Hepatocyte (in vitro differentiated cells): Measurements from ENCODE around the gene DBP. TPM values are rescaled to one million over a fixed set of nuclear protein-coding genes. Genes with fewer than 3 reads are reported as not detected.

Experiments used
- DNase-seq: peaks from one replicate; pipeline ENCODE4 v3.0.0-alpha.2; 2016; ENCODE audit warnings: low spot score
- H2AFZ ChIP-seq: fragments of 200-600 bp; sonication (generic); 2 replicates; pipeline ENCODE4 v1.6.0; 2016; ENCODE audit warnings: antibody characterized with exemption, mild to moderate bottlenecking
- H3K27ac ChIP-seq: fragments of 200-600 bp; sonication (generic); 2 replicates; pipeline ENCODE4 v1.5.1; 2016; ENCODE audit warnings: mild to moderate bottlenecking
- H3K27me3 ChIP-seq: fragments of 200-600 bp; sonication (generic); 2 replicates; pipeline ENCODE4 v1.6.1; 2016
- H3K36me3 ChIP-seq: fragments of 200-600 bp; sonication (generic); replicated peaks from 2 replicates; pipeline ENCODE4 v1.5.1; 2016; ENCODE audit warnings: low read depth; ENCODE audit not compliant: insufficient read depth
- H3K4me1 ChIP-seq: fragments of 200-600 bp; sonication (generic); 2 replicates; pipeline ENCODE4 v1.5.1; 2016; ENCODE audit warnings: mild to moderate bottlenecking, moderate library complexity; ENCODE audit not compliant: insufficient read depth
- H3K4me2 ChIP-seq: fragments of 200-600 bp; sonication (generic); 2 replicates; pipeline ENCODE4 v1.6.0; 2016
- H3K4me3 ChIP-seq: fragments of 200-600 bp; sonication (generic); 2 replicates; pipeline ENCODE4 v1.5.1; 2016; ENCODE audit warnings: mild to moderate bottlenecking
- H3K79me2 ChIP-seq: fragments of 200-600 bp; sonication (generic); 2 replicates; pipeline ENCODE4 v1.6.0; 2017; ENCODE audit warnings: mild to moderate bottlenecking
- H3K9me2 ChIP-seq: fragments of 200-600 bp; sonication (generic); replicated peaks from 2 replicates; pipeline ENCODE4 v1.6.0; 2017; ENCODE audit warnings: mild to moderate bottlenecking; ENCODE audit not compliant: insufficient read depth
- H3K9me3 ChIP-seq: fragments of 200-600 bp; sonication (generic); 2 replicates; pipeline ENCODE4 v1.5.1; 2016; ENCODE audit warnings: low read depth, mild to moderate bottlenecking
- H4K20me1 ChIP-seq: fragments of 200-600 bp; sonication (generic); 2 replicates; pipeline ENCODE4 v1.6.0; 2016; ENCODE audit warnings: mild to moderate bottlenecking; ENCODE audit not compliant: insufficient read depth, poor library complexity, severe bottlenecking
- CTCF ChIP-seq: fragments of 200-600 bp; sonication (generic); IDR thresholded peaks from 2 replicates; pipeline ENCODE4 v1.5.1; 2016; ENCODE audit warnings: antibody characterized with exemption, mild to moderate bottlenecking; ENCODE audit not compliant: poor library complexity
- EZH2 ChIP-seq: fragments of 200-600 bp; sonication (generic); IDR thresholded peaks from 2 replicates; pipeline ENCODE4 v1.6.1; 2016; ENCODE audit warnings: antibody characterized with exemption, mild to moderate bottlenecking, borderline replicate concordance
- EZH2phosphoT487 ChIP-seq: fragments of 200-600 bp; sonication (generic); IDR thresholded peaks from one replicate; pipeline ENCODE4 v1.6.1; 2018; ENCODE audit warnings: antibody characterized with exemption, mild to moderate bottlenecking, low read depth, moderate library complexity; ENCODE audit not compliant: unreplicated experiment, severe bottlenecking
- WGBS: methylation state at CpG from one replicate; pipeline ENCODE4 v1.1.6; 2016; ENCODE audit warnings: low lambda C conversion rate; ENCODE audit errors: missing lambda C conversion rate; 5-methylcytosine and 5-hydroxymethylcytosine counted together
- polyA plus RNA-seq: library from polyadenylated mRNA; unstranded; fragments of >200 nt; fragmentation: Nextera tagmentation; extraction: Ambion mirVana; gene quantifications from 2 replicates; pipeline ENCODE4 v1.2.1, GENCODE V29; 2016
- total RNA-seq: library from RNA; depleted of rRNA; stranded (reverse); fragments of >200 nt; gene quantifications from 2 replicates; pipeline ENCODE4 v1.2.3, GENCODE V29; 2014

The DBP gene
- total and polyA plus RNA-seq, 2 experiments from 2014 or later = 5.4 to 11.8 TPM

- peaks cover 15% of the 10 kb centered on the region for H3K4me1 ChIP-seq
- H4K20me1 ChIP-seq = no peaks in the 10 kb centered on the region
- no peaks in the 10 kb centered on the region for H3K27me3 ChIP-seq
- no peak within 1 kb of the TSS for H3K4me3 ChIP-seq
- H3K9me3 ChIP-seq = no peaks in the 10 kb centered on the region
- H3K4me2 ChIP-seq = no peak within 1 kb of the TSS
- TF ChIP-seq EZH2 (no peak), CTCF (no peak), EZH2phosphoT487 (no peak)
- no peaks in the 10 kb centered on the region for H3K9me2 ChIP-seq
- H3K36me3 ChIP-seq = no peaks in the 10 kb centered on the region
- H3K27ac ChIP-seq = no peak within 1 kb of the TSS
- H2AFZ ChIP-seq = no peak within 1 kb of the TSS
- 76% methylated on average over 18 of the region's 25 CpGs for WGBS
- no peaks in the 10 kb centered on the region for H3K79me2 ChIP-seq
- no peak for DNase-seq
Measured at GRCh38 chr19:48672994-48673393, 35.8 kb upstream of the DBP start, which contains the start of gene NTN5. Gene NTN5 (minus strand): TSS chr19:48673017. CDS start chr19:48670986, 2,031 bp downstream.

GRCh38 chr19:48671446-48671995 lies 34.3 kb upstream of the DBP start:
- Histone ChIP-seq H2AFZ (no peak overlapping the region), H4K20me1 (no peaks in the 10 kb centered on the region), H3K27ac (no peak overlapping the region), H3K79me2 (no peaks in the 10 kb centered on the region), H3K4me1 (peaks cover 12% of the 10 kb centered on the region), H3K9me3 (no peaks in the 10 kb centered on the region), H3K36me3 (no peaks in the 10 kb centered on the region), H3K4me3 (no peak overlapping the region), H3K27me3 (no peaks in the 10 kb centered on the region), H3K4me2 (no peak overlapping the region), H3K9me2 (no peaks in the 10 kb centered on the region)
- no peak for DNase-seq
- TF ChIP-seq CTCF (no peak), EZH2 (no peak), EZH2phosphoT487 (no peak)
- 88% methylated on average over 5 of the region's 10 CpGs for WGBS

GRCh38 chr19:48670699-48671445 lies 33.7 kb upstream of the DBP start:
- H3K4me1 ChIP-seq = peaks cover 10% of the 10 kb centered on the region
- no peak overlapping the region for H3K27ac ChIP-seq
- H3K9me2 ChIP-seq = no peaks in the 10 kb centered on the region
- no peak overlapping the region for H3K4me2 ChIP-seq
- 67% methylated on average over 21 of the region's 21 CpGs for WGBS
- DNase-seq = no peak
- no peaks in the 10 kb centered on the region for H3K9me3 ChIP-seq
- H3K4me3 ChIP-seq = no peak overlapping the region
- no peak for TF ChIP-seq CTCF
- TF ChIP-seq EZH2 = no peak
- no peak for TF ChIP-seq EZH2phosphoT487
- no peaks in the 10 kb centered on the region for H3K36me3 ChIP-seq
- H4K20me1 ChIP-seq = no peaks in the 10 kb centered on the region
- no peak overlapping the region for H2AFZ ChIP-seq
- H3K79me2 ChIP-seq = no peaks in the 10 kb centered on the region
- H3K27me3 ChIP-seq = no peaks in the 10 kb centered on the region
